HG03175 (cell line): ENCODE data around the gene TYROBP.
"Not testable (repeated sequence)": the region's sequence is repeated elsewhere in the genome, so short reads cannot be mapped to it uniquely, and the experiment has no call there.

Experiments used
- ATAC-seq: cut with Tn5 transposase; IDR thresholded peaks from one replicate; pipeline ENCODE4 v1.9.1; 2021; ENCODE audit warnings: mild to moderate bottlenecking, moderate library complexity; ENCODE audit not compliant: unreplicated experiment

TYROBP gene

GRCh38 chr19:35901854-35902661 lies 6.0 kb downstream of the TYROBP start, which contains the start of gene HCST:
Gene HCST (plus strand): TSS chr19:35902529. CDS start chr19:35902594, 65 bp downstream.
- no peak for ATAC-seq

- no peak for ATAC-seq
Measured at GRCh38 chr19:35901055-35901644, 6.9 kb downstream of the TYROBP start.

GRCh38 chr19:35899547-35900214 lies 8.4 kb downstream of the TYROBP start:
- peak; percentile 43 for ATAC-seq

GRCh38 chr19:35898499-35898809 lies 9.6 kb downstream of the TYROBP start:
- ATAC-seq: no peak

GRCh38 chr19:35897706-35898451 lies 10.2 kb downstream of the TYROBP start:
- no peak for ATAC-seq

- ATAC-seq: no peak
Measured at GRCh38 chr19:35896643-35897040, 11.5 kb downstream of the TYROBP start.

GRCh38 chr19:35895911-35896642 lies 12.0 kb downstream of the TYROBP start:
- ATAC-seq: no peak

- ATAC-seq: no peak
Measured at GRCh38 chr19:35894342-35894741, 13.8 kb downstream of the TYROBP start.

- ATAC-seq: not testable (repeated sequence)
Measured at GRCh38 chr19:35891819-35892218, 16.3 kb downstream of the TYROBP start.

GRCh38 chr19:35890113-35890650 lies 17.9 kb downstream of the TYROBP start:
- no peak for ATAC-seq

GRCh38 chr19:35889370-35890112 lies 18.6 kb downstream of the TYROBP start:
- no peak for ATAC-seq

GRCh38 chr19:35888398-35888797 lies 19.7 kb downstream of the TYROBP start:
- no peak for ATAC-seq

GRCh38 chr19:35887197-35887596 lies 20.9 kb downstream of the TYROBP start:
- no peak for ATAC-seq

- no peak for ATAC-seq
Measured at GRCh38 chr19:35885904-35886303, 22.2 kb downstream of the TYROBP start.

GRCh38 chr19:35885225-35885738 lies 22.8 kb downstream of the TYROBP start:
- ATAC-seq: no peak

GRCh38 chr19:35883882-35884281 lies 24.2 kb downstream of the TYROBP start:
- no peak for ATAC-seq

- no peak for ATAC-seq
Measured at GRCh38 chr19:35882114-35882832, 25.8 kb downstream of the TYROBP start.

- ATAC-seq: no peak
Measured at GRCh38 chr19:35879770-35880317, 28.3 kb downstream of the TYROBP start.
